ENCODE data around the gene SCIMP.
"Not testable (repeated sequence)": the region's sequence is repeated elsewhere in the genome, so short reads cannot be mapped to it uniquely, and the experiment has no call there.

SCIMP gene

GRCh38 chr17:5182597-5183409 is 51.9 kb downstream of the SCIMP start:
- DNase-seq = no peak

GRCh38 chr17:5181509-5182305 is 53.0 kb downstream of the SCIMP start:
- DNase-seq = no peak

- DNase-seq = no peak
Measured at GRCh38 chr17:5179003-5179402, 55.7 kb downstream of the SCIMP start.

- not testable (repeated sequence) for DNase-seq
Measured at GRCh38 chr17:5175027-5175426, 59.6 kb downstream of the SCIMP start.

GRCh38 chr17:5165791-5166564 is 68.7 kb downstream of the SCIMP start:
- DNase-seq = not testable (repeated sequence)

- no peak for DNase-seq
Measured at GRCh38 chr17:5164436-5164835, 70.2 kb downstream of the SCIMP start.

GRCh38 chr17:5161793-5162192 is 72.9 kb downstream of the SCIMP start:
- not testable (repeated sequence) for DNase-seq

- not testable (repeated sequence) for DNase-seq
Measured at GRCh38 chr17:5160702-5161101, 74.0 kb downstream of the SCIMP start.
